NCI-H1092 (cell line): ENCODE measurements around the gene TMEM121B.

Source experiments
- DNase-seq: peaks from one replicate; lab custom pipeline; 2025; lab: John Stamatoyannopoulos, UW

The TMEM121B gene

DNA sequence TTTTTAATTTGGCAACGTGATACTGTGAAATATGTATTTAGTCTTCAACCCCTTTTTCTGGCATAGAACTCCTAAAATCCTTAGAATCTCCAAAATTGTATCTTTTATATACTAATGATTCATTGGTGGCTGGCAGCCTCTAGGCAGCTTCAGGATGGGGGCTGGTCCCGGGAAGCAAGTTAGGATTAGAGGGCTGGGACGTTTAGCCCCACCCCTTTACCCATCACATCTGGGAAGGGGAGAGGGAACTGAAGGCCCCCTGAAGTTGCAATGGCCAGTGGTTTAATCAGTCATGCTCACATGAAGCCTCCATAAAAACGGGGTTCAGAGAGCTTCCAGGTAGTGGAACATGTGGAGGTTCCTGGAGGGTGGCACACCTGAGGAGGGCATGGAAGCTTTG lies 29.3 kb downstream of the TMEM121B start:
- no peak for DNase-seq

- DNase-seq: no peak
Observed at GRCh38 chr22:17090550-17090949, 30.6 kb downstream of the TMEM121B start.

DNA sequence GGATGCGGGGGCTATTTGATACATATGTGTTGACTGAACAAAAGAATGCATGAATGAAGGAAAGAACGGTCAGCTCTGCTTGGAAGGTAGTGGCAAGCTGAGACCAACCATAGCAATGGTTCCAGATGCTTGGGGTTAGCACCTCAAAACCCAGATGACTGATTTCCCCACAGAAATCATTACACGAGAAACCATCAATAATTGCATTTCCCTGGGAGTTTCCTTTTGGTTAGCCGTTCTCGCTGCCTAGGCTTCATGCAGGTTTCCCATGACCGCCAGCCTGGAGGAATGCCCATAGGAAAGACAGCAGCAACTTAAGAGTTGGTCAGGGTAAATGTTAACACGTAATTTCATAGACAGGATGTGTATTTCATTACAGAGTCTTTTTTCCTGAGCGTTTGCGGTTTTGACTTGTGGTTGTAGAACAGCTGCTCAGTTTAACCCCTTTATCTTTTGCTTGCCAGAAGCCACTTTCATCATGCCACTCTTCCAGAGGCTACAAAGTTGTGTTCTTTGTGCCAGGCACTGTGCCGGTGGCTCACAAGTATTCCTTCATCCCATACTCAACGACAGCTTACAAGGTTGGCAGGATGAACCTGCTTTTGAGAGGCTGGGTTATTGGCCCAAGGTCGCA lies 33.5 kb downstream of the TMEM121B start:
- no peak for DNase-seq

GRCh38 chr22:17086788-17087497 lies 34.2 kb downstream of the TMEM121B start:
- DNase-seq: no peak

DNA sequence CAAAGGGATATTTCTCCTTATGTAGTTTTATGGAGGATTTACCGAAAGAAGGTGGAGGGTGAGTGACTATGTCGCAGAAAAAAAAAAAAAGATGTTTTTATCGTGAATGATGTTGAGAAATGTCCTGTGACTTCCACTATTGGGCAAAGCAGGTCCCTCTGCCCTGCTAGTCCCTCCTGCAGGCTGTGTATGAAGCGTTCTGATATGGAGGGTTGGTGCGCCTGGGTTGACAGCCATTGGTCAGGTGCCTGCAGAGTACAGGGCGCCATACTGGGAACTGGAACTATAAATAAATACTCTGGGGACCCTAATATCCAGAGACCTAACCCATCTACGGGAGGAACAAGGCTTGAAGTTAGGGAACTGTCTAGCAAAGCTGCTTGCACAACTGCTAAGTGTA lies 34.9 kb downstream of the TMEM121B start:
- DNase-seq: no peak

GRCh38 chr22:17085277-17086181 lies 35.6 kb downstream of the TMEM121B start:
- DNase-seq: no peak

- DNase-seq: peak; percentile 46
Observed at GRCh38 chr22:17084554-17085276, 36.4 kb downstream of the TMEM121B start, which contains the start of gene IL17RA. Gene IL17RA (plus strand): TSS chr22:17085000. CDS start chr22:17085092, 92 bp downstream.

GRCh38 chr22:17083811-17084441 lies 37.2 kb downstream of the TMEM121B start:
- DNase-seq: no peak

DNA sequence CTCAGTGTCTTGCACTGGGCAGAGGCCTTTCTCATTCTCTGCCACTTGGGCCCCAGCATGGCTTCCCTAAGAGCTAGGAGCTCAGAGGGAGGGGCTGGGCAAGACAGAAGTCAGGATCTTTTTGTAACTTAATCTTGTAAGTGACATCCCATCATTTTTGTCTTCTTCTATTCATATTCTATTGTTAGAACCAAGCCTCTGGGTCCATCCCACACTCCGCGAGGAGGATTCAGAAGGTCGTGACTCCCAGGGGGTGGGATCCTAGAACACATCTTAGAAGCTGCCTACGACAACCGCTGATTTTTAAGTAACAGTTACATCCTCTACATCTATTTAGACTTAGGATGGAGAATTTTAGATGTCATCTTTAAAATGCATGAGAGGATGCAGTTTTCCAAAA lies 37.9 kb downstream of the TMEM121B start:
- DNase-seq: no peak

DNA sequence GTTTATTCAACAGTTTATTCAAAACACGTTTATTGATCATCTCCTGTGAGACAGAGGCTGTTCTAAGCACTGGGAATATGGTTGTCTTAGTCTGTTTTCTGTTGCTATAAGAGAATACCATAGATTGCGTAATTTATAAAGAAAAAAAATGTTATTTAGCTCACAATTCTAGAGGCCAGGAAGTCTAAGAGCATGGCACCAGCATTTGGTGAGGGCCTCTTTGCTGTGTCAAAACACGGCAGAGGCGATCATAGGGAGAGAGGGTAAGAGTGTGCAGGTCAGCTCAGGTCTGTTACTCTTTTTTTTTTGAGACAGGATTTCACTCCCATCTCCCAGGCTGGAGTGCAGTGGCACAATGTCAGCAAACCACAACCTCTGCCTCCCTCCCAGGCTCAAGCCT lies 41.6 kb downstream of the TMEM121B start:
- DNase-seq: no peak

- no peak for DNase-seq
Observed at GRCh38 chr22:17077255-17077654, 43.9 kb downstream of the TMEM121B start.

DNA sequence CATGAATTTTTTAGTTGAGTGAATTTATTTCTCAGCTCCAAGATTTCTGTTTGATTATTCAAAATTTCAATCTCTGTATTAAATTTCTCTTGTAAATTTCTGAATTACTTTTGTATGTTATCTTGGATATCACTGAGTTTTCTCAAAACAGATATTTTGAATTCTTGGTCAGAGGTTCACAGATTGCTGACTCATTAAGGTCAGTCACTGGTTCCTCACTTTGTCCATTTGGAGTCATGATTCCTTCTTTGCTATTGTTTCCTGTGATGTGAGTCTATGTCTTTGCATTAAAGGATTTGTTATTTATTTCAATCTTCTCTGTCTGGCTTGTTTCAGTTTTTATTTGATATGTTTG lies 46.5 kb downstream of the TMEM121B start:
- DNase-seq: no peak

- DNase-seq: no peak
Observed at GRCh38 chr22:17072877-17073276, 48.3 kb downstream of the TMEM121B start.
